NCI-H1436 (cell line): Measurements from ENCODE around the gene HOXC4.
A peak's percentile ranks its signal among the peaks of the same experiment; 100 is the strongest.

Experiments used
- DNase-seq: peaks from one replicate; lab custom pipeline; 2025; lab: John Stamatoyannopoulos, UW

Gene HOXC4

GRCh38 chr12:54029529-54030441 lies 23.9 kb upstream of the HOXC4 start:
- DNase-seq: no peak

- no peak for DNase-seq
These were observed 23.2 kb upstream of the HOXC4 start for GRCh38 chr12:54030442-54030801.

DNA sequence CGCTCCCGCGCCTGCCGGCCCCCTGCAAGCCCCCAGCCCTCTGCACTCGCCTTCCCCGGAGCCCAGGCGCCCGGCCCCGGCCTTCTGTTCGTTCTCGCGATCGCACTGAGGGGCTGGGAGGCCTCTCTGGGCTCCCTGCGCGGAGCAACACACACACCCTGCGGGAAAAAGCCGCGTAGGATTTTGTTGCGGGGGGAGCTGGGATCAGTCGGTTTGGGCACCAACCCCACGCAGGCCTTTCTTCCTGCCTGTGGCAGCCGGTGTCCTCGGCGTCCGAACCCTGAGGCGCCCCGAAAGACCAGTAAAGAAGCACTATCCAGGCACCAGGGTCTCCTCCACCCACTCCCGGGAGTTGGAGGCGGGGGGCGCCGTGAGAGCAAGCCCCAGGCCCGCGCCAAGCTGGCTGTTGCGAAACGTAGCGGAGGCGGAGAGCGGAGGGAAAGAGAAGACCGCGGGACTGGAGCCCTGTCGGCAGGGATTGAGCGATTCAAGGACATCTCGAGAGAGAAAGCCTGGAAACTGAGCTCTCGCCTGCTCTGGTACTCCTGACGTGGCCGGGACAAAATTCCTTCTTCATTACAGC lies 22.7 kb upstream of the HOXC4 start:
- DNase-seq: no peak

DNA sequence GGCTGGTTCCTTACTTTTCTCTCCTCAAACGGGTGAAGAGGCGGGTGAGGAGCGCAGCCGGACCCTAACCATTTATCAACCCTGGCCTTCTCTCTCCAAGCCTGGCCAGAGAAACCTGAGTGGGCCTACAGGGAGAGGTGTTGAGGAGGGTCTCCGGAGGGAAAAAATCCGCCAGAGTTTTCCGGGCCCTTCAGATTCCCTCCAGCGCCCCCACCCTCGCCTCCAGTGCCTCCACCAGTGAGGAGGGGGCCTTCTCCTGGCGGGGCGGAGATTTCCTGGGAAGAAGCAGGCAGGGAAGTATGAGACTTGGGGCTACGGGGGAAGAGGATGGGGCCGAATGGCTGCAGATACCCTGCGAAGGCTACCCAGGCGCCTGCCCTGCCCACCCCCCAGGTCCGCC lies 22.2 kb upstream of the HOXC4 start:
- DNase-seq: no peak

- no peak for DNase-seq
These were observed 21.5 kb upstream of the HOXC4 start for GRCh38 chr12:54032086-54032619.

GRCh38 chr12:54032627-54033100 lies 21.0 kb upstream of the HOXC4 start, which contains the start of gene HOXC5:
TSS of gene HOXC5 (plus strand) at chr12:54033050. CDS start at chr12:54033123, 73 bp downstream.
- DNase-seq: peak; percentile 35

GRCh38 chr12:54033106-54033979 lies 20.3 kb upstream of the HOXC4 start:
- no peak for DNase-seq

DNA sequence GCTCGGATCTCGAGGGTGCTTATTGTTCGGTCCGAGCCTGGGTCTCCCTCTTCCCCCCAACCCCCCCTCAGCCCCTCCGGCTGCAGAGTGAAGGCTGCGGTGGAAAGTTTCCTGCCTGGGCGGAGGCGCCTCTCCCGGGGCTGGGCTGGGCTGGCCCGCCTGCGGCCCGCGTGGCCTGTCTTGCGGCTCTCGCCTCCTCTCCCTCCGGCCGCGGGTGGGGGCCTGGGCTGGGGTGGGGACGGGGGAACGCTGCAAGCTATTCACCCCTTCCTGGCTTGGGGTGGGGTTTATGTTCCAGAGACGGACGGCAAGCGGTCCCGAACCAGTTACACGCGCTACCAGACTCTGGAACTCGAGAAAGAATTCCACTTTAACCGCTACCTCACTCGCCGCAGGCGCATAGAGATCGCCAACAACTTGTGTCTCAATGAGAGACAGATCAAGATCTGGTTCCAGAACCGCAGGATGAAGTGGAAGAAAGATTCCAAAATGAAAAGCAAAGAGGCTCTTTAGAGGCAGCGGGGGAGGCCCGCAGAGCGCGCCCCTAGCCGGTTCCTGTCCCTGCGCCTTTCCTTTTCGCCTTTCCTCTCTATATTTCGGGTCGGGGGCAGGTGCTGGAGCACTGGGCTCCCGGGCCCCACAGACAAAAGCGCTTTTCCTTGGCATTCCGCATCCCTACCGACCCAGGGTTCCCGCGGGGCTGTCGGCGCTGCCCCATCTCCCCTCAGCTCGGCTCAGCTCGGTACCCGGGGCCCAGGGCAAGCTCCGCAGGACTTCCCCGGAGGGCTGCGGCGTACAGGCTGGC lies 19.5 kb upstream of the HOXC4 start:
- DNase-seq: no peak

GRCh38 chr12:54034785-54035310 lies 18.8 kb upstream of the HOXC4 start:
- no peak for DNase-seq

DNA sequence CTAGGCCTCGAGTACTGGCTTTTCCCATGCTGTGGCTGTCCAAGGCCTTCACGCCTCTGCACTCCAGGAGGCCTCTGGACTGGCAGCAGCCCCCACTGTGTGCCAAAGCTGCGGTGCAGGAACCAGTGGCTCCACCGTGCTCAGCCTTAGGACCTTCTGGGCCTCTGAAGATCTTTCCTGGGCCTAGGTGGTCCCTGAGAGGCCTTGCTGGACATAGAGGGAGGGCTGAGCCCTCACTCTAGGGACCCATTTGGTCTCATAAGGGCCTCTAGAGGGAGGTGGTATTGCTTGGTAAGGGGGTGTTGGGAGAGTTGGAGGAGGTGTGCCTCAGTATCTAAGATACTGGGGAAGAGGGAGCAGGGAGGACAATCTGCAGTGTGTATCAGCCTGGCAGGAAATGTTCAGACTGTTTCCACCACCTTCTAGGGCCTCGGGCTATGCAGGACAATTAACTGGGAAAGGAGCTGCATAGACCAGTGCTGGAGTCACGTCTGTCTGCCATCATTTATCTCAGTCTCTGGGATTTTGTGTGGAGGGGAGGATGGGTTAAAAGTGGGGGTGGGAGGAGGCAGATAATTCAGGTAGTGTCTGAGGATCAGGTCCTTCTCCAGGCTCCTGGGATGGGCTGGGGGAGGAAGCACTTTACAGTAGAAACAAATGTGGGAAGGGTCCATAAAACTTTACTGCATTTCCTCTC lies 17.9 kb upstream of the HOXC4 start:
- no peak for DNase-seq

DNA sequence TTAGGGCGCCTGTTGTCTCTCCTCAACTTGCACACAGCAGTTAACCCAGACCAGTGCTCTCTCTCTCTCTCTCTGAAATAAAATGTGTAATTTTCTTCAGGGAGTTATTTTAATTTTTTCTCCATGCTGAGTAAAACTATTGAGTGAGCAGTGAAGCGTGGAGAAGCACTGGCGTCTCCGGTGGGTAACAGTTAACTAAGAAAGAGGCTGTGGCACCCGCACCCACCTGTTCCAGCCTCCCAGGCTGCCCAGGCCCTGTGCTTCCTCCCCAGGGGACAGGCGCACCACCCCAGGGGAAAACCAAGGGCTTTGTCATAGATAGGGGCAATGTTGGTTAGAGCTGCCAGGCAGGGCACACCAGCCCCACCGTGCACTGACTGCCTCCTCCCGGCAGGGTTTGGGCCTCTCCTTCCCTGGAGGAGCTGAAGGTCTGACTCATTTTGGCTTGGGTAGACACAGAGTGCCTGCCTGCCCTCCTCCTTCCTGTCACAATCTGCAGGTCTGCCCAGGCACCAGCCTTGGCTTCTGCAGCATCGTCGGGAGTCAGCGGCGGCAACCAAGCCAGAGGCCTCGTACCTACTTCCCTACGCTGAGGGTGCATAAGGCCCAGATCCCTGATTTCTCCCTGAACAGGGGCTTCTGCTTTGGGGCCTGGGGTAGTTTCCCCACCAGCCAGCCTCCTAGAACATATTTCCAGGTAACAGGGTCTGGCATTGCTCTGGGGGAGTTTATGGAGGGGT lies 16.8 kb upstream of the HOXC4 start:
- DNase-seq: peak; percentile 12

- no peak for DNase-seq
These were observed 16.0 kb upstream of the HOXC4 start for GRCh38 chr12:54037360-54038283.

DNA sequence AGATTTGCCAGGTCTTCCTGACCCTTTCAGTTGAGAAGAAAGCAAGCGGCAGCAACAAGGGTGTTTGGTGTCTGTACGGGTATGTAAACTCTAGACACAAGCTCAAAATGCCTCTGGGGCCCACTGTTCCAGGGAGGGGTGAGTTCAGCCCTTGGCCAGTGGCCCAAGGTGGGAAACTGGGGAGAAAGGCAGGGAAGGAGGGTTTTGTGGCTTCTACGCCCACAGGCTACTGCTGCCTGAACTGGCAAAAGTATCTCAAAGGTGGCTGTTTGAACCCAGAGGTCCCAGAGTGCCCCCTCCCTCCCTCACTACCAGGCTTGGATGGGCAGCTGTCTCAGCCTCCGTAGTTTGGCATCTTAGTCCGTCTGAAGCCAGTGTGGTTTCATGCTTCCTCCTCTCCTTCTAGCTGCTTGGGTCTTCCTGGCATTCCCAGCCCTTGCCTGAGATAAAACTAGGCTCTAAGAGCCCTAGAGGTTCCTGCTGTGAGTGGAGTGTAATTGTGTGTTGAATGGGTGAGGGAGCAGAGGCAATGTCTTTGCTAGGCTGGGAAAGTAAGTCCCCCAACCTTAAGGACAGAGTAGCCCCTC lies 15.3 kb upstream of the HOXC4 start:
- no peak for DNase-seq

DNA sequence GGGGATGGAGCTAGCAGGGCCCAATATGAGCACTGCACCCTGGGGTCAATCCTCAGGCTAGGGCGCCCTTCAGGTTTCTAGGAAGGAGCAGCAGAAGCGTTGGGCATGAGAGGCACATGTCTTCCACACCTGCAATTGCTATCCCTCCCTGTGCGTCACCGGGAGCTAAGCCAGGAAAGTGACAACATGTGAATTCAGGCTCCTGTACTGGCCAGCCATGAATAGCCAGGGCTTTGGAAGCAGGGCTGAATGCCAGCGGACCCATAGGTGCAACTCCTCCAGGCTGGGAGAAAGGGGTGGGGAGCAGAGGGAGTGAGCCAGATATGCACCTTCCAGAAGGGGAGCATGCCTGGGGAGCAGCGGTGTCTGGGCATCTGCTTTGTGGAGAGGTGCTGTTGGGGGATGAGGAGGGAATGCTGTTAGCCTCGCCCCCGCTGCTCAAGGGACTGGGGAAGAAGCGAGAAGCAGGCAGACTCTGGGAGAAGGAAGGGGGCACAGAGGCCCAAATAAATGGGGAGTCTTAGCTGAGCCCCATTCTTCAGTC lies 14.7 kb upstream of the HOXC4 start:
- no peak for DNase-seq

DNA sequence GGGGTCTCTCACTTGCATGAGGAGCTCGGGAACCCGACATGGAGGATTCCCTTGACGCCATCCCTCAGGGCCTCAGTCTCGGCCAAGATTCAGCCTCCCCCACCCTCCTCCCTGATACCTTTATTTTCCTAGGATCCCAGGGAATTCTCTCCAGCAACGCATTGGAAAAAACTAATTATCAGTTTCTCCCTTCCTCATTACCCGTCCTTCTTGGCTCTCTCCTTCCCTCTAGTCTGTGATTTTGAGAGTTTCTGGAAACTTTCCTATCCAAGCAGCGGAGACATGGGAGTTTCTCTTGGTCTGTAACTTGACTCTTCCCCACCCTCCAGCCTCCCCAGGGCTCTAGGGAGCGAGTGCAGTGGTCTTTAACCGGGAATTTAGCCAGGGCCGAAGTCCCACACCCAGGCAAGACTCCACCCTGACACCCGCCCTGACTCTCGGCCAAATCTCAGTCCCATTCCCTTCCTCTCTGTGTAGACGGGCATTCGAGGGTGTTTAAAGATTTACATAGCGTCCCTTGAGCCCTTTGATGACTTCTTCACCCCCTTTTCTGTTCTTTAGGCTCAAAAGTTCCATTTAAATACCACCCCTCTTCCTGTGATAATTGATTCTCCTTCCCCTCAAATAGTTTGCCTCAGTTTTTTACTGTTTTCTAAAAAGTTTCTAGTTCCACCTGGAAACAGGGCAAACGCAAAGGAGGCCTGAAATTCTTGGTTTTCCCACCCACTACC lies 14.1 kb upstream of the HOXC4 start:
- no peak for DNase-seq

GRCh38 chr12:54040148-54040494 lies 13.5 kb upstream of the HOXC4 start:
- DNase-seq: no peak

DNA sequence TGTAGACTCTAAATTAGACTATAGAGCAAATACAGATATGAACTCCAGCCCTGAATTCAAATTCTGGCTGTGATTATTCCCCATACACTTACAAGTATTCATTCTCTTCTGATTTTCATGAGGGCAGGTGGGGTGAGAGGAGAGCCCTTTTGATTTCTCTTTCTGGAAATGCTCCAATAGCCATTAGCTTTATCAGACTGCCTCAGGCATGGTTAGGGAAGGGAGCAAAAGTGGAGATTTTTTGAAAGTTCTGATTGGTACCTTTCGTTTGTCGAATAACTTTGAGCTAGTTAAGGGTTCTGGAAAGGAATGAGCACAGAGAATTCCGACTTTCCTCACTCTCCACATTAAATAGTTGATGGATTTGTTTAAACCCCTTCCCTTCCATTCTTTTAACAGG lies 13.0 kb upstream of the HOXC4 start:
- no peak for DNase-seq
